ENCODE results near the gene ZSWIM8.

Gene ZSWIM8

GRCh38 chr10:73771722-73772280 lies 13.6 kb upstream of the ZSWIM8 start:
- ChIA-PET CTCF (interaction anchor here (1.2 to 6.4 kb wide), 13 partner anchors 9 to 117 kb away, joined by 3 to 32 read pairs (median 4); partner anchors contain the start of gene CHCHD1), POLR2A (interaction anchor here (1.7 to 2.2 kb wide), 3 partner anchors 8 to 28 kb away, joined by 6 to 10 read pairs (median 9); partner anchors contain the start of genes CHCHD1 and SEC24C)
- peak; percentile 87 for DNase-seq (ENCODE audit: extremely low spot score)
- TF ChIP-seq, protein P1, sequence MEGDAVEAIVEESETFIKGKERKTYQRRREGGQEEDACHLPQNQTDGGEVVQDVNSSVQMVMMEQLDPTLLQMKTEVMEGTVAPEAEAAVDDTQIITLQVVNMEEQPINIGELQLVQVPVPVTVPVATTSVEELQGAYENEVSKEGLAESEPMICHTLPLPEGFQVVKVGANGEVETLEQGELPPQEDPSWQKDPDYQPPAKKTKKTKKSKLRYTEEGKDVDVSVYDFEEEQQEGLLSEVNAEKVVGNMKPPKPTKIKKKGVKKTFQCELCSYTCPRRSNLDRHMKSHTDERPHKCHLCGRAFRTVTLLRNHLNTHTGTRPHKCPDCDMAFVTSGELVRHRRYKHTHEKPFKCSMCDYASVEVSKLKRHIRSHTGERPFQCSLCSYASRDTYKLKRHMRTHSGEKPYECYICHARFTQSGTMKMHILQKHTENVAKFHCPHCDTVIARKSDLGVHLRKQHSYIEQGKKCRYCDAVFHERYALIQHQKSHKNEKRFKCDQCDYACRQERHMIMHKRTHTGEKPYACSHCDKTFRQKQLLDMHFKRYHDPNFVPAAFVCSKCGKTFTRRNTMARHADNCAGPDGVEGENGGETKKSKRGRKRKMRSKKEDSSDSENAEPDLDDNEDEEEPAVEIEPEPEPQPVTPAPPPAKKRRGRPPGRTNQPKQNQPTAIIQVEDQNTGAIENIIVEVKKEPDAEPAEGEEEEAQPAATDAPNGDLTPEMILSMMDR (IDR thresholded peaks at IDR 0.05; ENCODE audit: control extremely low read depth, extremely low read depth, low read depth, missing control alignments) = no peak

DNA sequence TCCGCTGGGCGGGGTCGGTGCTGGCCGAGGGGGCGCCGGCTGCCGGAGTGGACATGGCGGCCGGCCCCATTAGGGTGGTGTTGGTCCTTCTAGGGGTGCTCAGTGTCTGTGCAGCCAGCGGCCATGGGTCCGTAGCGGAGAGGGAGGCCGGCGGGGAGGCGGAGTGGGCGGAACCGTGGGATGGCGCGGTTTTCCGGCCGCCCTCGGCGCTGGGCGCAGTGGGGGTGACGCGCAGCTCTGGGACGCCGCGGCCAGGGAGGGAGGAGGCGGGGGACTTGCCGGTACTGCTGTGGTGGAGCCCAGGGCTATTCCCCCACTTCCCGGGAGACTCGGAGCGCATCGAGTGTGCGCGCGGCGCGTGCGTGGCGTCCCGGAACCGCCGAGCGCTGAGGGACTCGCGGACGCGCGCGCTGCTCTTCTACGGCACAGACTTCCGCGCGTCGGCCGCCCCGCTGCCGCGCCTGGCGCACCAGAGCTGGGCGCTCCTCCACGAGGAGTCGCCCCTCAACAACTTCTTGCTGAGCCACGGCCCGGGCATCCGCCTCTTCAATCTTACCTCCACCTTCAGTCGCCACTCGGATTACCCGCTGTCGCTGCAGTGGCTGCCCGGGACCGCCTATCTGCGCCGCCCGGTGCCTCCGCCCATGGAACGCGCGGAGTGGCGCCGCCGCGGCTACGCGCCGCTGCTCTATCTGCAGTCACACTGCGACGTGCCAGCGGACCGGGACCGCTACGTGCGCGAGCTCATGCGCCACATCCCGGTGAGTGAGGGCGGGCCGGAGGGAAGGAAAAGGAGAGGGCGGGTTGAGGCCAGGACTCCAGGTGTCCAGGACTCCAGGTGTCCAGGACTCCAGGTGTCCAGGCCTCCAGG lies 12.9 kb upstream of the ZSWIM8 start:
- ChIA-PET CTCF (interaction anchor here (1.0 to 6.4 kb wide), 13 partner anchors 9 to 114 kb away, joined by 3 to 32 read pairs (median 5); partner anchors contain the start of genes CHCHD1 and ZSWIM8), POLR2A (interaction anchor here (0.7 to 2.2 kb wide), 6 partner anchors 9 to 42 kb away, joined by 3 to 10 read pairs (median 4); partner anchors contain the start of genes CHCHD1 and SEC24C)
- TF ChIP-seq, protein P1 (IDR thresholded peaks at IDR 0.05; ENCODE audit: control extremely low read depth, extremely low read depth, low read depth, missing control alignments) = no peak
- peak; percentile 82 for DNase-seq (ENCODE audit: extremely low spot score)

DNA sequence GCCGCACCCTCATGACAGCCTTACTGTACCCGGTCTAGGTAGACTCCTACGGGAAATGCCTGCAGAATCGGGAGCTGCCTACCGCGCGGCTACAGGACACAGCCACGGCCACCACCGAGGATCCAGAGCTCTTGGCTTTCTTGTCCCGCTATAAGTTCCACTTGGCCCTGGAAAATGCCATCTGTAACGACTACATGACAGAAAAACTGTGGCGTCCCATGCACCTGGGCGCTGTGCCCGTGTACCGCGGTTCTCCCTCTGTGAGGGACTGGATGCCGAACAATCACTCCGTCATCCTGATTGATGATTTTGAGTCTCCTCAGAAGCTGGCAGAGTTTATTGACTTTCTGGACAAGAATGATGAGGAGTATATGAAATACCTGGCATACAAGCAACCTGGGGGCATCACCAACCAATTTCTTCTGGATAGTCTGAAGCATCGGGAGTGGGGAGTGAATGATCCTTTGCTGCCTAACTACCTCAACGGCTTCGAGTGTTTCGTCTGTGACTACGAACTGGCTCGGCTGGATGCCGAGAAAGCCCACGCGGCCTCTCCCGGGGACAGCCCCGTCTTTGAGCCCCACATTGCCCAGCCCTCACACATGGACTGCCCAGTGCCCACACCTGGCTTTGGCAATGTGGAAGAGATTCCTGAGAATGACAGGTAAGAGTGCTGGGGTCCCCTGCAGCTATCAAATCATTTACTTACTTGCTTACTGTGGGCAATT lies 12.1 kb upstream of the ZSWIM8 start:
- ChIA-PET POLR2A (interaction anchor here (0.7 to 2.2 kb wide), 6 partner anchors 8 to 43 kb away, joined by 3 to 10 read pairs (median 4); partner anchors contain the start of genes CHCHD1 and SEC24C), CTCF (interaction anchor here (1.0 to 4.6 kb wide), 9 partner anchors 7 to 168 kb away, joined by 3 to 23 read pairs (median 6); partner anchors contain the start of genes CHCHD1 and ZSWIM8)
- DNase-seq (ENCODE audit: extremely low spot score) = no peak
- TF ChIP-seq, protein P1 (IDR thresholded peaks at IDR 0.05; ENCODE audit: control extremely low read depth, extremely low read depth, low read depth, missing control alignments) = no peak

DNA sequence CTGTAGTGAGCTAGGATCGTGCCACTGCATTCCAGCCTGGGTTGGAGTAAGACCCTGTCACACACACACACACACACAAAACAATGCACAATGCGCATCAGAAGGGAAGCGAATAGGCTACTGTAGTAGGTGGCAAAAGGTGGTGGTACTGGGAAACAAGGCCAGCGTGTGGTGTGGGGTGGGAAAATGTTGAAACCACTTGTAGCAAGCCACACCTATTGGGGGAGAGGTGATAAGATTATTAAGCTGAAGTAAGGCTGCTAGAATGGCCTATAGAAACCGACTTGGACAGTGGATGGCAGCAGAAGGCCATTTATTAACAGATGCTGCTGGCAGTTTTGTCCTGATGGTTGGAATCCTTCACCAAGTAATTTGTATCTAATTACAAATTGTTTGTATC lies 10.8 kb upstream of the ZSWIM8 start:
- POLR2A ChIA-PET = no interaction called here
- CTCF ChIA-PET = interaction anchor here (1.0 to 4.6 kb wide), 5 partner anchors 9 to 166 kb away, joined by 3 to 23 read pairs (median 6); no protein-coding TSS in a partner anchor
- DNase-seq (ENCODE audit: extremely low spot score) = no peak
- TF ChIP-seq, protein P1 (IDR thresholded peaks at IDR 0.05; ENCODE audit: control extremely low read depth, extremely low read depth, low read depth, missing control alignments) = peak; percentile 32

- ChIA-PET CTCF (interaction anchor here (1.4 kb wide), 1 partner anchor 9 kb away, joined by 4 read pairs; no protein-coding TSS in a partner anchor), POLR2A (interaction anchor here (0.7 to 1.7 kb wide), 4 partner anchors 10 to 1941 kb away, joined by 3 to 8 read pairs (median 4); no protein-coding TSS in a partner anchor)
- no peak for DNase-seq (ENCODE audit: extremely low spot score)
Observed at GRCh38 chr10:73779018-73779417, 6.4 kb upstream of the ZSWIM8 start.

More at GRCh38 chr10:73779018-73779417, 6.4 kb upstream of the ZSWIM8 start:
- TF ChIP-seq, protein P1 (IDR thresholded peaks at IDR 0.05; ENCODE audit: control extremely low read depth, extremely low read depth, low read depth, missing control alignments) = no peak

All from GM10248 (cell line).